Left forelimb (tissue), 1 donor: ENCODE data around the gene NOCT.
"Not testable (repeated sequence)": the region's sequence is repeated elsewhere in the genome, so short reads cannot be mapped to it uniquely, and the experiment has no call there.

Source experiments
- DNase-seq: peaks from one replicate; pipeline ENCODE4 v3.0.0-alpha.2; 2018; ENCODE audit warnings: low spot score

NOCT gene

DNA sequence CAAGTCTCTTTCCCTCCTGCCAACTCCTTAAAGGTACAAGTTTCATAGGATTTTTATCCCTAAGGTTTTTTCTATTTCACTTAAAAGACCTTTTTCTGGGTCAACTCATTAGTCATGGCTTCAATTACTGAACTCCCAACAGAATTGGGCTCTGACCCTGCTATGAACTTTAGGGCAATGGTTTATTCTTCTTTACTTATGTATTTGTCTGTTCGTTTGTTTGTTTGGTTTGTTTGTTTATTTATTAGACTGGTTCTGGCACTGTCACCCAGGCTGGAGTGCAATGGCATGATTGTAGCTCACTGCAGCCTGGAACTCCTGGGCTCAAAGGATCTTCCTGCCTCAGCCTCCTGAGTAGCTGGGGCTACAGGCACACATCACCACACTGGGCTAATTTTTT is 5.9 kb upstream of the NOCT start:
- DNase-seq: no peak

DNA sequence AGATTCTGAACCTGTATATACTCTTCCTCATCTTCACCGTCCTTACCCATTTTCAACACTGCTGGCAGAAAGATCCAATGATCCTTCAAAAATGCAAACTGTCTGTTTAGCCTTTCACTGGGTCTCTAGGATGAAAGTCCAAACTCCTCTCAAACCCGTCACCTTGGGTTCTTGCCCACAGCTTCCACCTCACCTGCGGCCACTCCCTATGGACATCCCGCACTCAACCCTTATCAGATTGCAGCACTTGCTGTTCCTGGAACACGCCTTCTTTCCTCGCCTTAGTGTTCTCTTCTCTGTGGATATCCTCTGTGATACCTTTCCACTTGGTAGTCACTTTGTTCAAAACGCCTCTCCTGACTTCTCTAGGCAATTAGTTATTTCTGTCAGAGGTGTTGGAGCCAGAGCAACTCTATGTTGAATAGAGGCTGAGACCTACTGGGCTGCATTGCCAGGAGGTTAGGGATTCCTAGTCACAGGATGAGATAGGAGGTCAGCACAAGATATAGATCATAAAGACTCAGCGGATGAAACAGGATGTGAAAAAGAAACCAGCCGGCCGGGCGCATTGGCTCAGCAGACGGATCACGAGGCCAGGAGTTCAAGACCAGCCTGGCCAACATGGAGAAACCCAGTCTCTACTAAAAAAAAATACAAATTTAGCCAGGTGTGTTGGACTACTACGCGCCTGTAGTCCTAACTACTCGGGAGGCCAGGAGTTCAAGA is 4.2 kb upstream of the NOCT start:
- no peak for DNase-seq

DNA sequence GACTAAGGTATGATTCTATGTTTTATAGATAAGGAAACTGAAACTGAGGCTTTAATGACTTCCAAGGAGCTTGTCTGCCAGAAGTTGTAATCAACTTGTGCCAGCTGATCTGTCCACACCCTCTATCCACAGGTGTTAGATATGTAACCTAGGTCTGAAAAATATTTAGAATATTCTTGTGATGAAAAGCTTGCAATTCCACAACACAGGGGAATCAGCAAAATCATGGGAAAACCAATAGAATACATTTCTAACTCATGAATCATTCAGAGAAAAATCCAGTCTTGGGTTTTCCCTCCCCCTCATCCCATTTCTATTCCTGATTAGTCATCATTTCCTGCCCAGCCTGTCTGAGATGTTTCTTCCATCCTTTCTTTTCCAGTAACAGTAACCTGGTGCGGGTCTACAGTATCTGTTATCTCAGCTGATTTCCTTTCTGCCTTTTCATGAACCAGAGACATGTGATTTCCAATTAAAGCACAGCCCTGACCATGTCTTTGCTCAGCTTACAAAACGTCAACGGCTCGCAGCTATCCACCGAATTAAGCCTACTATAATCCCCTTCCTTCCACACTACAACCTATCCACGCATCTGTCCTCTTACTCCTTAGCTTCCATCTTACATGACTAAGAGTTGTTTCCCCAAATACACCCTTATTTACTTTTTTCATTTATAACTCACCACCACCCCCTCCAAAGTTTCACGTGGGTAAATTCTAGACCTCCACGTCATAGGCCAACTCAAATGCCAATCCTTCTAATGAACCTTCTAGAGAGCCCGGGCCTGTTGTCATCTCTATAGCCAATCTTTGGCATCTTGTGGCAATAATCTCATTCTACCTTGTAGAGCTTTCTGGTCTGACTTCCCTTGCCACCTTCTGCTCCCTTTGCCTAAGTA is 961 bp upstream of the NOCT start:
- no peak for DNase-seq

DNA sequence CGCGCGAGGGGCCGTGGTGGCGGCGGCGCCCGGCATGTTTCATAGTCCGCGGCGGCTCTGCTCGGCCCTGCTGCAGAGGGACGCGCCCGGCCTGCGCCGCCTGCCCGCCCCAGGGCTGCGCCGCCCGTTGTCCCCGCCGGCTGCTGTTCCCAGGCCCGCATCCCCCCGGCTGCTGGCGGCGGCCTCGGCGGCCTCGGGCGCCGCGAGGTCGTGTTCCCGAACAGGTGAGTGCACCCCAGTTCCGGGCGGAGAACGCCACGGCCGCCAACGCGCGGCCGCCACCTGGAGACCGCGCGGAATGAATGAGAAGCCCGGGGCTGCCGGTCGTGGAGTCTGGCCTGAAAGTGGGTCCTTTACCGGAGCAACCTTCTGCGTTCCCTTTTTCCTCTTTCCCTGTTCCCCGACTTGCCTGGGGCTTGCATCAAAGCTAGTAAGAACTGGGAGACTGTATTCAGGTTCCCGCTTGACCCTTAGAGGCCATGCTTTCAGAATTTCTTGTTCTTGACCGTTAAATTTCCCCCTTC is 429 bp downstream of the NOCT start:
- DNase-seq: peak; percentile 81

DNA sequence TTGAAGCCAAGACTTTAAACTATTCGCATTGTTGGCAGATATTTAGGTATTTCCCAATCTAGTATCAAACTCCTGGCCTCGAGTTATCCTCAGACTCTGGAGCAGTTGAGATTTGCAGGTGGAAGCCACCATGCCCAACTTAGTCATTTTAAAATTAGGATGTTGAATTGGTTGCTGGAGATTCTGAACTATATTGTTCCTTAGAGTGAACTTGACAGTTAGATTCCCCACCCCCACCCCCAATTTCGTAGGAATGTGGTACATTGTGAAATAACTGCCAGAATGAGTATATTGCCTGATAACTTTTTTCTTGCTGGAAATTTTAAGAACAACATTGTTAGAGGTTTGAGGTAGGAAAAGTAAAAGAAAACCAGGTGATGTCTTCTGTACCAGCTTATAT is 2.3 kb downstream of the NOCT start:
- DNase-seq: no peak

DNA sequence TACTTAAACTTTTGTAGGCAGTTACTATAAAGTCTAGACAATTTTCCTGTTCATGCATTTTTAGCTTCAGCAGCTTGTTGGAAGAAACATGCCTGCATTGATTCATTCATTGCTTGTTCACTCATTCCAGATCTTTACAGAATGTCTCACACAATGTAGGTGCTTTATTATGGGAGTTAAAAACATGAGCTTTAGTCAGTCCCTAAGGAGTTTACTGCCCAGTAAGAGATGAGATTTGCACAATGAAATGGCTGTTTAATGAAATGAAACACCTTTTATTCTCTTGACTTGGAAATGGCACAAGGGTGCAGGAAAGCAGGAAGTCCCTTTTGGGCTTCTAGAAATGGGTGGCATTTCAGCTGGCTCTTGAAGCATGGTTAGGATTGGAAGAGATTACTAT is 2.9 kb downstream of the NOCT start:
- DNase-seq: no peak

DNA sequence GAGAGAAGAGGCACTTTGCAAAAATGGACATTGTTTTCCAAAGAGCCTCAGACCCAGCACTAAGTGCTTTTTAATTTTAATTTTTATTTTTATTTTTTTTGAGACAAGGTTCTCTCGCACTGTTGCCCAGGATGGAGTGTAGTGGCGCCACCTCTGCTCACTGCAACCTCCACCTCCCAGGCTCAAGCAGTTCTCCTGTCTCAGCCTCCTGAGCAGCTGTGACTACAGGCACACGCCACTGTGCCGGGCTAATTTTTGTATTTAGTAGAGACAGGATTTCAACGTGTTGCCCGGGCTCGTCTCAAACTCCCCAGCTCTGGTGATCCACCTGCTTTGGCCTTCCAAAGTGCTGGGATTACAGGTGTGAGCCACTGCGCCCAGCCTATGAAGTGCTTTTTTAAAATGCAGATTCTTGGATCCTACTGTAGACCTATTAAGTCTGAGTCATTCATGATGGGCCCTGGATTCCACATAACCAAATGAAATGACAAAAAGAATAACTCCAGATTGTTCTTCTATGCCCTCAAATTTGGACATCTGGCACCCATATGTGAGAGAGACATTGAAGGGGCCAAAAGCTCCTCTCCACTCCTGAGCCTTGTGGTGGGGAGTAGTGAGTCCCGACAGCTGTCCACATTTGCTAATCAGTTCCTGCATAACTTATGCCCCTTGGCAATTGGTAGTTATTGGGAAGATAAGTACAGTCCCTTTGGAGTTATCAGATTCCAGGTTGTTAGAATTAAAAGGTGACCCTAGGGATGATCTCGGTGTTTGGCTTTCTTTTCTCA is 3.6 kb downstream of the NOCT start:
- no peak for DNase-seq

DNA sequence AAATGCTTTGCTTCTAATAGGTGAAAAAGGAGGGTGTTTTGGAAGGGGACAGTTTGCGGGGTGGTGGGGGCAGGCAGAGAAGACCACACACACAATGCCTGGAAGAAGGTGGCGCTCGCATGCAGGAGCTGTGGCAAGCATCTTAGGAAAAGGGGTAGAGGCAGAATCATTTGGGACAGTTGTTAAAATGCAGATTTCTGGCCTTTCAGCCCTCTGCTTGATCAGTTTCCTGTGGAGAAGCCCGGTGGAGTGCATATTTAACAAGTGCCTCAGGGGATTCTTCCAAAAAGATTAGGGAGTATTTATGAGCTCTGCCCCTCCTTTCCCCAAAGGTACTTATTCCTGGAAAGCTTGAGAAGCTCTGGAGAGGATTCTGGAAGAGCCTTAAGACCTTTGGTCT is 4.8 kb downstream of the NOCT start:
- no peak for DNase-seq

DNA sequence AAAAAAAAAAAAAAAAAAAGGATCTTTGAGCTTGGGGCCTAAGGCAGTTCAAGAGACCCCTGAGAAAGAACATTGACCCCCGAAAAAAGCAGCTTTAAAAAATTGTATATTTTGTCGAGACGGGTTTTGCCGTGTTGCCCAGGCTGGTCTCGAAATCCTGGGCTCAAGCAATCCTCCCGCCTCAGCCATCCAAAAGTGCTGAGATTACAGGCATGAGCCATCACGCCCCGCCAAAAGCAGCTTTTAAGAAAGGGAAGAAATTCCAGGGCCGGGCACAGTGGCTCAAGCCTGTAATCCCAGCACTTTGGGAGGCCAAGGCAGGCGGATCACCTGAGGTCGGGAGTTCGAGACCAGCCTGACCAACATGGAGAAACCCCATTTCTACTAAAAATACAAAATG is 5.5 kb downstream of the NOCT start:
- not testable (repeated sequence) for DNase-seq

DNA sequence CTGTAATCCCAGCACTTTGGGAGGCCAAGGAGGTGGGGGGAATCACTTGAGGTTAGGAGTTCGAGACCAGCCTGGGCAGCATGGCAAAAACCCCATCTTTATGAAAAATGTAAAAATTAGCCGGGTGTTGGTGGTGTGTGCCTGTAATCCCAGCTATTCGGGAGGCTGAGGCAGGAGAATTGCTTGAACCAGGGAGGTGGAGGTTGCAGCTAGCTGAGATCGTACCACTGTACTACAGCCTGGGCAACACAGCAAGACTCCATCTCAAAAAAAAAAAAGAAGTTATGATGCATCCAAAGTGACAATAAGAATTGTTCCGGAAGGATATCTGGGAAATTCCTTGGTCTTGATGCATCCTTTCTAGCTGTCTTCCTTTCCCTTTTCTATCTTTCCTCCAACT is 7.3 kb downstream of the NOCT start:
- no peak for DNase-seq

DNA sequence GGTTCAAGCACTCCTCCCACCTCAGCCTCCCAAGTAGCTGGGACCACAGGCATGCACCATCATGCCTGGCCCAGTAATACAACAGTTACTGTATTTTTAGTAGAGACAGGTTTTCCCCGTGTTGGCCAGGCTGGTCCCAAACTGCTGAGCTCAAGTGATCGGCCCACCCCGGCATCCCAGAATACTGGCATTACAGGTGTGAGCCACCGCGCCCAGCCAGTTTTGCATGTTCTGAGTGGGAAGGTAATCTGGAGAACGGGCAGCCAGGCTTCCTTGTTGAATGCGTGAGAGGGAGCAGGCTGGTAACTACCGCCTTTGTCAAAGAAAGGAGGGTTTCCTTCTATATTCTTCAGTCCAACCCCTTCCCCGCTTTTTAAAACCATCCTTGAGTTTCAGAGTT is 9.1 kb downstream of the NOCT start:
- no peak for DNase-seq

DNA sequence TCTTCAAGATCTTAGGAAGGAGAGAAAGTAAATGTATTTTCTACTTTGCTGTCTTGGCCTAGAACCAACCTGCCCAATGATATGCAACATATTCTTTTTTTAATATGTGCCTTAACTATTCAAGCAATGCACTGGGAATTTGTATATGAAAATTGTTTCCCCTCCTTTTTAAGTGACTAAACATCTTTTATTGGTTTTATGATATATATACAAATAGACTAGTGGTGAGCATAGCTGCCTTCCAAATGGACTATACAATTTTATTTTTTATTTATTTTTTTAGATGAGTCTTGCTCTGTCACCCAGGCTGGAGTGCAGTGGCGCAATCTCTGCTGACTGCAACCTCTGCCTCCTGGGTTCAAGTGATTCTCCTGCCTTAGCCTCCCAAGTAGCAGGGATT is 10.3 kb downstream of the NOCT start:
- no peak for DNase-seq

DNA sequence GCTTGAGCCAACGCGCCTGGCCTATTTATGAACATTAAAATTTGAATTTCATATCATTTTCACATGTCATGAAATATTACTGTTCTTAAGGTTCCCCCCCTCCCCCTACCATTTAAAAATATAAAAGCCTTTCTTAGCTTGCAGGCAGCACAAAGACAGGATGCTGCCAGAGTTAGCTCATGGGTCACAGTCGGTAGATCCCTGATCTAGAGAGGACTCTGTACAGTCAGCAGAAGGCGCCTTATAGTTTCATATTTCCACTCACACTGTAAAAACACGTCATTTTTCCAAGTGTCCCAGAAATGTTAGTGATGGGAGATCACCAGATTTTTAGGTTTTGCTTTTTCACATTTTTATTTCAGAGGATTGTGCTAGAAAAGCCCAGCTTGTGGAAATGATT is 12.2 kb downstream of the NOCT start:
- DNase-seq: no peak

DNA sequence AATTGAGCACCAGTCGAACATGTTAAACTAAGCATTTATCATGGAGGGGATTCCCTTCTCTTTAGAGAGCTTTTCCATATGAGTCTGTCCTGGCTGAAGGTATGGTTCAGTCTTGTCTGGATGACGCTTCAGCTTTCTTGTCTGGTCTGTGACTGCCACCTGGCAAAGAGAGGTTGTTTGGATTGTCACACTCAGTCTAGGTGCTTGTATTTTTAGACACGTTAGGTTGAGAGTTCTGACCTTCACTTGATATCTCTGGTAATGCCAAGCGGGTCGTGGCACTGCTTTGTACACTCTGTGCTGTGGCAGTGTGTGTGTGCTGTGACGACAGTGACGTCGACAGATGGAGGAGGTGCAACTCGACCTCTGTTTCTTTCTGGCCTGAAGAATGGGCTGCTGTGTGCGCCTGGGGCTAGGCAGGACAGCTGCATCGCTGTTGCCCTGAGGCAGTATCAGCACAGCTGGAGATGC is 12.6 kb downstream of the NOCT start:
- no peak for DNase-seq

DNA sequence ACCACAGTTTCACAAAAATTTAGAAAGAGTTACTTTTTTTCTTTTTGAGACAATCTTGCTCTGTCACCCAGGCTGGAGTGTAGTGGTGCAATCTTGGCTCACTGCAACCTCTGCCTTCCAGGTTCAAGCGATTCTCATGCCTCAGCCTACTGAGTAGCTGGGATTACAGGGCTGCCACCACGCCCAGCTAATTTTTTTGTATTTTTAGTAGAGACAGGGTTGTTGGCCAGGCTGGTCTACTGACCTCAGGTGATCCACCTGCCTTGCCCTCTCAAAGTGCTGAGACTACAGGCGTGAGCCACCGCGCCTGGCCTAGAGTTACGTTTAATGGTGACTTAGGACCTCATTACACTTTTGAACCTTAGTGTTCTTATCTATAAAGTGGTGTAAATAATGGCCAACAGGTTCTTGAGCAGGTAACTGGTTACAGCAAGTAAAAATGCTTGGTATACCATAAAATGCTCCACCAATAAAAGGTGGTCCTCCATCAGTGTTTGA is 14.3 kb downstream of the NOCT start:
- DNase-seq: not testable (repeated sequence)

DNA sequence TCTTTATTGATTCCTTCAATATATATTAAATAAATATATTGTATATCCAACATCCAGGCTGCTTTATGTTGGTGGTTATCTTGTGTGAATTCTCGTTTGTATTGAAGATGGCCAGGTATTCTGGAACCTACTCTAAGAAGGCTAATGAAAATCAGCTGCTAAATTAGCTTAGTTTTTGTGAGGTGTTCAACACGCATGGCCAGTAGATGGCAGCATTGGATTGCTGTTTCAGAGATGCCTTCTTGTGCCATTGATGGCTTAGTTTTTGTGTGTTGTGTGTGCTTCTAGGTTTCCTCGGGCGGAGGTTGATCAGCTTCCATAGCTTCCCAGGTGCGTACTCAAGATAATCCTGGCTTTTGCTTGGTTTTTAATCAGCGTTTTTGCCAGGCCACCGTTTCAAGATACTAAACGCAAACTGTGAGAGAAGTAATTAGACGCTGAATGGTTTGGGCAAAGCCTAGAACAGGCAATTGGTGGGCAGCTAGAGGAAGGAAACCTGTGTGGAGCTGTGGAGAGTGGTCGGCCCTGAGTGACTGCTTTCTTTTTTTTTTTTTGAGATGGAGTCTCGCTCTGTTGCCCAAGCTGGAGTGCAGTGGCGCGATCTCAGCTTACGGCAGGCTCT is 15.1 kb downstream of the NOCT start:
- peak; percentile 73 for DNase-seq

DNA sequence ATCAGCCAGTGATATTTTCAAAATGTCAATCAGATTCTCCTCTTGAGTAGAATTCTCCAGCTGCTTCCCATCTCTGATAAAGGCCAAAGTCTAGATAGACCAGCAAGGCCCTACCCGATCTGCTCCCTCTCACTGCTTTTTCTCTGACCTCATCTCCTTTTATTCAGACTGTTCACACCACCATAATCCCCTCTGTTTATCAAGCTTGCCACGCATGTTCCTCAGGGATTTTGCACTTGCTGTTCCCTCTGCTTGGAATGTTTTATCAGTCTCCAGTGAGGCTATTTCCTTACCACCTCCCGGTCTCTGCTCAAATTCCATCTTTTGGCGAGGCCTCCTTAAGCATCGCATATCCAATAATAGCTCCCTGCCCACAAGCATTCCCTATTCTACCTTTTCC is 20.1 kb downstream of the NOCT start:
- DNase-seq: no peak

DNA sequence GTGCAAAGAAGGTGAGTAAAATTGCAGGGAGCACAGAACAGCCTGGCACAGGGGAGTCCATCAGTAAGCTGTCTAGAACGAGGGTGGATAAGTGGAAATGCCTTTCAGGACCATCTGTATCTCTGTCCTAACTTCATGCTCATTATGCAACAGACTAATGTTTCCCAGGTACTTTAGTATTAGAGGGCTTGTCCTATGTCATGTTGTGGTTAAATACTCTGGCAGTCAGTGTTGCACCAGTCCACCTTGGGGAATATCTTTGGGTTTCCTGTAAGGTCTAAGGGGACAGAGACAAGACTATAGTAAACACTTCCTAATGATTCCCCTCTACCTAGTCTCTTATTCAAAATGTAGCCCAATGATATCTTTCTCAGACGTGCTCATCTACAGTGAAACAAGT is 21.3 kb downstream of the NOCT start:
- no peak for DNase-seq

DNA sequence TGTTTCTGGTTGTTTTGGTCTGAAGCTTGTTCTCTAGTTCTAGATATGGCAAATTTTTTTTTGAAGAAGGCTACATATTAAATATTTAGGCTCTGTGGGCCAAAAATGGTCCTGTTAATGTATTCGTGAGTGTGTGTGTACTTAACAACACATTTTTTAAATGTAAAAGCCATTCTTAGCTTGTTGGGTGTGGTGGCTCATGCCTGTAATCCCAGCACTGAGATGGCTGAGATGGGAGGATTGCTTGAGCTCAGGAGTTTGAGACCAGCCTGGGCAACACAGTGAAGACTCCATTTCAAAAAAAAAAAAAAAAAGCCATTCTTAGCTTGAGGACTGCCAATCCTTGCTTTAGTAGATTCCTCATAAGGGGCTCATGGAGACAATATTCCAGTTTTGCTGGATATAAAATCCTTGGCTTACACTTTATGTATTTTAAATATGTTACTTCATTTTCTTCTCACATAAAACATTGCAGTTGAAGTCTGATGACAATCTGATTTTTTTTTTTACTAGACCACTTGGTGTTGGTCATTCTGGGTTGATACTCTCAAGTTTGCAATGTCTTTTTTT is 23.4 kb downstream of the NOCT start:
- no peak for DNase-seq

DNA sequence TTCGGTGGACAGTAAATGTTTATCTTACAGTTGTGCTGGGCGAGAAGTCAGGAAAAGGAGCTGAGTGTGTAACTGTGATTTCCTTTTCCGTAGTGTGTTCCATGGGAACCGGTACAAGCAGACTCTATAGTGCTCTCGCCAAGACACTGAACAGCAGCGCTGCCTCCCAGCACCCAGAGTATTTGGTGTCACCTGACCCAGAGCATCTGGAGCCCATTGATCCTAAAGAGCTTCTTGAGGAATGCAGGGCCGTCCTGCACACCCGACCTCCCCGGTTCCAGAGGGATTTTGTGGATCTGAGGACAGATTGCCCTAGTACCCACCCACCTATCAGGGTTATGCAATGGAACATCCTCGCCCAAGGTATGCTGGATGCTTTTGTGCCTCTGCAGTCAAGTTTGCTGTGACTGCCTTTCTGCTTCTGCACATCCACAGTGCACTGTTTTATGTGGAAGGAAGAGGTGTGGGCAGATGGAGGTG is 27.4 kb downstream of the NOCT start:
- no peak for DNase-seq

DNA sequence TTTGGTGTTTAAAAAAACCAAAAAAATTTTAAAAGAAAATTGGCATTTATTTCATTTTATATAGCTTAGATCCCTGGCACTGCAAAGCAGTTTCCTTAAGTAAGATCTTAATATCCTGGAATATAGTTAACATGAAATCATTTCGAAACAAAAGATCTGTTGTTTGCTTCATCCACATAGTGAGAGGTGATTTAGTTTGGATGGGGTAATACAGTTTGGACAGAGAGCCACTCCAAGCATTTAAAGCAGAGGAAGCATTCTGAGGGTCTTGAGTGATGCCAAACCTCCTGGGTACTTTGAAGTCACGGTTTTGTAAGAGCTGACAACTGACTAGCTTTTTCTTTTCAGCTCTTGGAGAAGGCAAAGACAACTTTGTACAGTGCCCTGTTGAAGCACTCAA is 28.7 kb downstream of the NOCT start:
- no peak for DNase-seq
